ENCODE data around the gene ECT2L. TPM values are rescaled to one million over a fixed set of nuclear protein-coding genes. Genes with fewer than 3 reads are reported as not detected.
"Not testable (repeated sequence)": the region's sequence is repeated elsewhere in the genome, so short reads cannot be mapped to it uniquely, and the experiment has no call there.

ECT2L gene
- total and polyA plus RNA-seq, 2 of the 4 experiments (the other 2 are of a cell fraction): not detected

DNA sequence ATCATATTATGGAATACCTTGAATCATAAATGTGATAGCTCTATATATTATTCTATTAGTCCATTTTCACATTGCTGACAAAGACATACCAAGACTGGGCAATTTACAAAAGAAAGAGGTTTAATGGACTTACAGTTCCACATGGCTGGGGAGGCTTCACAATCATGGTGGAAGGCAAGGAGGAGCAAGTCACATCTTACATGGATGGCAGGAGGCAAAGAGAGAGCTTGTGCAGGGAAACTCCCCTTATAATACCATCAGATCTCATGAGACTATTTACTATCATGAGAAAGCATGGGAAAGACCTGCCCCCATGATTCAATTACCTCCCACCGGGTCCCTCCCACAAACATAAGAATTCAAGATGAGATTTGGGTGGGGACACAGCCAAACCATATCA is 141.0 kb downstream of the ECT2L start:
- H3K9me3 ChIP-seq (ENCODE audit: control insufficient read depth, insufficient read depth, low read length); H2AK9ac ChIP-seq (replicated peaks; ENCODE audit: low read depth, low read length, poor library complexity); H3K4me1 ChIP-seq (ENCODE audit: control insufficient read depth, insufficient read depth, low read length); H4K5ac ChIP-seq (ENCODE audit: low read depth, low read length); H3K23ac ChIP-seq (ENCODE audit: low read depth, low read length); POLR2A ChIA-PET (ENCODE audit: unreplicated experiment); H2AK5ac ChIP-seq (ENCODE audit: low read depth, low read length); H2BK120ac ChIP-seq (ENCODE audit: low read depth, low read length); dilution Hi-C loops (cut with HindIII; ENCODE audit: low sequenced_read_pairs, unreplicated experiment); H2BK5ac ChIP-seq (ENCODE audit: low read depth, low read length, poor library complexity, severe bottlenecking); H3K79me1 ChIP-seq (ENCODE audit: low read depth in 1 of 2, low read length in 2 of 2); H2BK15ac ChIP-seq (ENCODE audit: low read depth, low read length); H3K27me3 ChIP-seq (ENCODE audit: control insufficient read depth, insufficient read depth, low read length); H2AFZ ChIP-seq (replicated peaks; ENCODE audit: low read length, poor library complexity); H4K91ac ChIP-seq (ENCODE audit: insufficient read depth, low read depth, low read length); H3K9ac ChIP-seq (ENCODE audit: low read depth, low read length); ATAC-seq (ENCODE audit: low read depth); BruUV-seq (replicated peaks); H2BK20ac ChIP-seq (ENCODE audit: low read depth, low read length); DNase-seq; H3K4ac ChIP-seq (ENCODE audit: low read depth, low read length); H3K27ac ChIP-seq (ENCODE audit: insufficient read depth, low read length); intact Hi-C loops (cut with micrococcal nuclease); H3K56ac ChIP-seq (ENCODE audit: extremely low read depth, insufficient read depth, low read length); H4K8ac ChIP-seq (ENCODE audit: low read depth in 2 of 2, low read length in 2 of 2); H3K9me1 ChIP-seq (ENCODE audit: insufficient read depth, low read length); in situ Hi-C loops (cut with MboI; ENCODE audit: low sequenced_read_pairs); CTCF ChIA-PET; H3K18ac ChIP-seq (ENCODE audit: low read depth, low read length); H3K14ac ChIP-seq (replicated peaks; ENCODE audit: low read depth, low read length); H4K20me1 ChIP-seq (ENCODE audit: insufficient read depth, low read length); H3K4me2 ChIP-seq (ENCODE audit: low read depth, low read length); H3K36me3 ChIP-seq (ENCODE audit: control insufficient read depth, insufficient read depth, low read length); H3K4me3 ChIP-seq (ENCODE audit: insufficient read depth, low read depth, low read length): not testable (repeated sequence)
- WGBS, 2 experiments (ENCODE audit: extremely low coverage in 2 of 2, insufficient read length in 1 of 2): no CpG with 5 or more reads among the region's 1 CpG
